GM19238 (cell line): Measurements from ENCODE around the gene TTC7B.

Source experiments
- DNase-seq: peaks from one replicate; pipeline ENCODE4 v3.0.0; 2011; ENCODE audit warnings: low spot score; ENCODE audit not compliant: insufficient read length

TTC7B gene

DNA sequence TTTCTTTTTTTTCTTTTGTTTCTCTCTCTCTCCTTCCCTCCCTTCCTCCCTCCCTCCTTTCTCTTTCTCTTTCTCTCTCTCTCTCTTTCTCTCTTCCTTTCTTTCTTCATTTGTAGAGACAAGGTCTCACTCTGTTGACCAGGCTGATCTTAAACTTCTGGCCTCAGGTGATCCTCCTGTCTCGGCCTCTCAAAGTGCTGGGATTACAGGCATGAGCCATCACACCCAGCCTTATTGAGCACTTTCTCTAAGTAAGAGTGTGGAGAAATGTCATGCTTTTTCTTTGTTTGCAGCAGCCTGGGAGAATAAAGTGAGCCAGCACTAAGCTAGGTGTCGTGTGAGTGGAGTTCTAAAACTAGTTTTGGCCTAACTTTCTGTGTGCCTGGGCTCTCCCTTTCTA lies 74.0 kb downstream of the TTC7B start:
- no peak for DNase-seq

- DNase-seq, result no peak
Observed at GRCh38 chr14:90741682-90741946, 74.6 kb downstream of the TTC7B start.

- no peak for DNase-seq
Observed at GRCh38 chr14:90740946-90741681, 75.1 kb downstream of the TTC7B start.

DNA sequence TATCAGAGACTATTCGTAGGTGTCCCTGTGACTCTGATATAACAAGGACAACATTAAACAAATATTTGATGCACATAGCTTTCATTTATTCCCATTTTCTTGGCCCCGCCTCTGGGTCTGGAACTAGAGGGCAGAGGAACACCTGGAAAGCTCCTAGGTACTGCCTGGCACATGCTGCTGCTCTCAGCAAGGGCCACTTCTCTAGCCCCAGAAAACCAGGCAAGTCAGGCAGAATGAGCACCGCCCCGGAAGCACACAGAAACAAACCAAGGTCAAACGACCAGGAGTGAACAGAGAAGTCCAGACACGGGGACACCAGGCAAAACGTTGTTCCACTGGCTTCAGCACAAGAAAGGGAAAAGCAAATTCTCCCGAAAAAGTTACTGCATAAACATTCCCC lies 76.1 kb downstream of the TTC7B start:
- no peak for DNase-seq

GRCh38 chr14:90739318-90740068 lies 76.7 kb downstream of the TTC7B start:
- no peak for DNase-seq

GRCh38 chr14:90733139-90733808 lies 83.0 kb downstream of the TTC7B start:
- DNase-seq, result no peak

GRCh38 chr14:90732718-90733117 lies 83.5 kb downstream of the TTC7B start:
- DNase-seq, result no peak

- DNase-seq, result no peak
Observed at GRCh38 chr14:90732139-90732538, 84.1 kb downstream of the TTC7B start.

- no peak for DNase-seq
Observed at GRCh38 chr14:90731487-90731886, 84.7 kb downstream of the TTC7B start.

DNA sequence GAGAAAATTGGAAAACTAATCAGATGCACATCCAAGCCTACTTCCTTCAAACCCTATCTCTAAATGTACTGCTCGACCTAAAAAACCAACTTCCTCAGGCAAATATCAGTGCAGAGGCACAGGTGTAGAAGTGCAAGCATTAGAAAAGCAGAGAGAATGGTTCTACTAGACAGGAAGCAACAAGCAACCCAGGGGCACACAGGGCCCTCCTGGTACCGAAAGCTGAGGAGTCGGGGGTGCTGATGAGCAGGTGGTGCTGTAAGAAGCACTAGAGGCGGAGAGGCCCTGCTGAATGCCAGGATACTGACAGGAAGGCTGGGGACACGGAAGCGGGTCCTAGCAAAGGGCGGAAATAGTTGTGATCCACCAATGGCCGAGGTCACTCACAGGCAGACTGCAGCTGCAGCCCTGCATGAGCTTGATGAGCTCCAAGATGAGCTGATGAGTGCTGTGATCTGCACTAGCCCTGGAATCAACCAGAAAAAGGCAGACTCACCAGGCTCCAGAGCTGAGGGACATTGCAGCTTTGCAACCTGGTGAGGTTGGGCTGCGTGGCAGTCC lies 85.9 kb downstream of the TTC7B start:
- no peak for DNase-seq

- no peak for DNase-seq
Observed at GRCh38 chr14:90728951-90729350, 87.3 kb downstream of the TTC7B start.

- DNase-seq, result no peak
Observed at GRCh38 chr14:90727082-90727481, 89.1 kb downstream of the TTC7B start.

DNA sequence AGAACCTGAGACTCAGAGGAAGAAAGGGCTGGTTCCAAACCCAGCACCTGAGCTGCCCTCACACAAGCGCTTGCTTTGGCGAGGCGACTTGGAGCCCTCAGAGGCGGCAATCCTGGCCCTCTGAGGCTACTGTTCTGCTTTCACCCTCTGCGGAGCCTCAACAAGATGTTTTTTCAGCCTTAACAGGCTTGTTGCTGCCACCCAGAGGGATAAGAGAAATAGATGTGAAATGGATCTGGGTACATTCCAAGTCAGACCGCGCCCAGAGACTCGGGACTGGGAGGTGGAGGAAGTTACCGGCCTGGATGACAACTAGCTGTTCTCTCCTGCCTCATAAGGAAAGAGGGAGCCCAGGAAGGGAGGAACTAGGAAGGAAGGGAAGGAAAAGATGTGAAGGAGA lies 89.6 kb downstream of the TTC7B start:
- no peak for DNase-seq

DNA sequence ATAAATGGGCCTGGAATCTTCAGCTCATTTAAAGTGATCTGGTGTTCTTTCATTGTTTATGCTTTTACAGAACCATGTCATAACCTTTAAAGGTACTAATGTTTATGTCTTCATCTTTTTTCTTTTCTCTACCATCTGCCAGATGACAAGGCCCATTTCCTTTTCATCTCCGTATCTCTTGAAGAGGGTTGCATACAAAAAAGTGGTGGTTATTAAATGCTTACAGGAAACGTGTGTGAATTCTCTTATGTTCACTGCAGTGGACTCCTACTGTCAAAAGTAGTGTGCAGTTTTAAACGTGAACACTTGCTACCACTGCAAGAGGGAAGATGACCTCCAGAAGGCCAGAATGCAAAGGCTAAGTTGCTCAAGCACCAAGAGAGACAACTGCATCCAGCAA lies 91.4 kb downstream of the TTC7B start:
- no peak for DNase-seq

GRCh38 chr14:90722590-90722989 lies 93.6 kb downstream of the TTC7B start:
- no peak for DNase-seq

GRCh38 chr14:90721619-90722305 lies 94.5 kb downstream of the TTC7B start:
- no peak for DNase-seq

- DNase-seq, result no peak
Observed at GRCh38 chr14:90720832-90721231, 95.4 kb downstream of the TTC7B start.

GRCh38 chr14:90720336-90720735 lies 95.9 kb downstream of the TTC7B start:
- no peak for DNase-seq

- DNase-seq, result no peak
Observed at GRCh38 chr14:90717916-90718315, 98.3 kb downstream of the TTC7B start.

DNA sequence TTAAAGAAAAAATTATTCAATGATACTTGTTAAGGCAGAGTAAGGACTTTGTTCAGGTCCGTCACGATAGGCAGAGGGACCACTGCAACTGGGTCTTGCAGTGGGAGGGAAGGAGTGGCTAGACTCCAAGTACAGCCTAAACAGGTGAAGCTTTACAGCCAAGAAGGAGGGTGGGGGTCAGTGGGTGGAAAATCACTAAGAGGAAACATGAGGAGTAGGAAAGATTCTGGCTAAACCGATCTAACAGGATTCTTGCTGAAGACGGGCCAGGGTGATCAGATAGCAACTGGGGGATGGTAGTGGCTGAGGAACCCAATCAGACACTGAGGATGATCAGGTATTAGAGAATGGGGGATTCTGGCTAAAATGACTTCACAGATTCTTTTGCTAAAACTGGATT lies 100.2 kb downstream of the TTC7B start:
- DNase-seq, result no peak

- DNase-seq, result no peak
Observed at GRCh38 chr14:90715495-90715894, 100.7 kb downstream of the TTC7B start.

DNA sequence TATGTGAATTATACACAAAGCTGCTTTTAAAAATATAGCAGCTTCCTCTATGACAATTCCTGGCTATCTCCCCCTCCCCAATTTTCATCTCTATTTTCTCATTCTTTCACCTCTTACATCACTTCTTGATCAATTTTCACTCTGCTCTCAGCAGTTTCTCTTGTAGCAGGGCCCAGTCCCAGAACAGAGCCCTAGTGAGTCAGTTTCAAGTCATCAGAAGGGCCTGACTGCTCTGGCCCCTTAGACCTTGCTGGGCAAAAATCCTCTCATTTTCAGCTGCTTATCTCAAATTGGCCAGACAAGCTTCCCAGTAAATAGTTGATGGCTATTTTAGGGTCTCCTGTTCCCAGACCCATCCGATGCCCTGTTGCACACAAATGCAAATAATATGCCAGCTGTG lies 101.4 kb downstream of the TTC7B start:
- DNase-seq, result no peak
